ENCODE results near the gene DLGAP1.

The DLGAP1 gene

GRCh38 chr18:3647636-3648035 is 807.5 kb downstream of the DLGAP1 start:
- no peak for DNase-seq

- no peak for DNase-seq
Observed at GRCh38 chr18:3645384-3646156, 809.5 kb downstream of the DLGAP1 start.

DNA sequence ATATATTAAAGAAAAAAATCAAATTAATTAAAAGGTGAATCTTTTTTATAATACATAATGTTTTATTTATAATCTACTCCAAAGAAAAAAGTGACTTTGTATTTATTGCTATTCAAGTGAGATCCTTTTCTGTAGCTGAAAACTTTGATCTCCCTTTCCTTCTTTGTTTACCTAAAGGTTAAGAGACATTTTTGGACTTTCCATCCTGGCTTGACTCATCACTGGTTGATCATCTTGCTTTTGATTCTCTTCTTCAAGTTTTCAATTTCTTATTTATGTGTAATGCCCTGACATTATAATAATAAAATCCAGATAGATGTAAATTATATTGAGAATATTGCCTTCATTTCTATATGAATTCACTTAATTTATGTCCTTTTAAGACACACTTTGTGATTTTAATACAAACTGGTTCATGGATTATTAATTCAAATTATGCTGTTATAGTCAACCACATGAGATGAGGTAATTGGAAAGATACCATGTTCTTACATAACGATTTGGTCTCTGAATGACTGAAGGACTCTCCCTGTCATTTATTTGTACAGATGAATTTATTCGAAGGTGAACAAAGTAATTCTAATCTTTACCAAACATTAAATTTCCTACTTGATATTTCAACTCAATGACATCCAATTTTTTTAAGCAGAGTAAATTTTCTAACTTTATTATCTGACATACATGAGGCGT is 820.7 kb downstream of the DLGAP1 start:
- no peak for DNase-seq

- no peak for DNase-seq
Observed at GRCh38 chr18:3631887-3632286, 823.2 kb downstream of the DLGAP1 start.

GRCh38 chr18:3626929-3627458 is 828.1 kb downstream of the DLGAP1 start:
- no peak for DNase-seq

GRCh38 chr18:3625742-3626091 is 829.4 kb downstream of the DLGAP1 start:
- no peak for DNase-seq

DNA sequence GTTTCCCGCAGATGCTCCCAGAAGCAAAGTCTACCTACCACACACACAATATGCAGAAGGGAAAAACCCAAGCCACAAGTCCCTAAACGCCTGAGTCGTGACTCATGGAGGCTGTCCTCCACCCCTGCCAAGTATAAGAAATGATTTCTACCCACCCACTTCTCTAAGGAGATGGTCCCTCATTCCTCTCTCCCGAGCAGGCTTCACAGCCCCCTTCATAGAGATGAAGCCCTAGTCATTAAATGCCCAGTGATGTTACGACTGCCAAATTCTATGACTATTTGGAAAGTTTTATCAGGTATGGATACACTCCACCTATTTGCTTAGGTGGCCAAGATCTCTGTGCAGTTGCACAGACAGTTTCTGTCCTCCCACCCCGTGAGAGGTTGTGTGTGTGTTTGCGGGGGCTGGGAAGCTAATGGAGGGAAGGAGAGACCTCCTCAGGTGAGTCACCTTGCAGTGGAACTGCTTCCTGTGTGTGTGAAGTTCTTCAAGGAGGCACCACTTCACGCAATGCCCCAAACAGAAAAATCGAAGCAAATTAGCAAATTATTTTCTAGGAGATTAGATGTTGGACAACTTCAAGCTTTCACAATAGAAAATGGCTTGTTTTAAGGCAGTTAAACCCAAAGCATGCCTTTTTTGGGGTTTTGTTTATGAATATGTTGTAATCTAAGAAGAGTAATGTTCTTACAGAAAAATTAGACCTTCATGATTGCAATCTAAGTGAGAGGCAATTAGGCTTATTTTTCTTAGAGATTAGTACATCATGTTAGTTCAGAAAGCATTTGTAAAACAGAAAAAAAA is 830.0 kb downstream of the DLGAP1 start:
- no peak for DNase-seq

GRCh38 chr18:3624546-3624934 is 830.6 kb downstream of the DLGAP1 start:
- DNase-seq: no peak

- DNase-seq: no peak
Observed at GRCh38 chr18:3623769-3624545, 831.1 kb downstream of the DLGAP1 start.

- no peak for DNase-seq
Observed at GRCh38 chr18:3620146-3621119, 834.7 kb downstream of the DLGAP1 start.

- DNase-seq: no peak
Observed at GRCh38 chr18:3619746-3620145, 835.4 kb downstream of the DLGAP1 start.

- no peak for DNase-seq
Observed at GRCh38 chr18:3619222-3619621, 835.9 kb downstream of the DLGAP1 start.

GRCh38 chr18:3616744-3617143 is 838.4 kb downstream of the DLGAP1 start:
- DNase-seq: no peak

DNA sequence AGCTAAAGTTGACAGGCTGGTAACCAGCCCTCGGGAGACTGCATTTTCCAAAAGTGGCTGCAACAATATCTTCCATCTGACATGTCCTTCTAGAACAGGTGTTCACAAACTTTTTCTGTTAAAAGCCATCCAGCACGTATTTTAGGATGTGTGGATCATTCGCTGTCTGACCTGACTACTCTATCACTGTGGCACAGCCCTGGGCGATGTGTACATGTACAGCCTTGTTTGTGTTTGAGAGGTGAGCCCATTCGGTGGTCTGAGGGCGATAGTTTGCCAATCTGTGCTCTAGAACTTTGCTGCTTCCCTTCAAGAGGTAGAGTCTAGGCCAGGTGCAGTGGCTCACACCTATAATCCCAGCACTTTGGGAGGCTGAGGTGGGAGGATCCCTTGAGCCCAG is 839.0 kb downstream of the DLGAP1 start:
- no peak for DNase-seq

DNA sequence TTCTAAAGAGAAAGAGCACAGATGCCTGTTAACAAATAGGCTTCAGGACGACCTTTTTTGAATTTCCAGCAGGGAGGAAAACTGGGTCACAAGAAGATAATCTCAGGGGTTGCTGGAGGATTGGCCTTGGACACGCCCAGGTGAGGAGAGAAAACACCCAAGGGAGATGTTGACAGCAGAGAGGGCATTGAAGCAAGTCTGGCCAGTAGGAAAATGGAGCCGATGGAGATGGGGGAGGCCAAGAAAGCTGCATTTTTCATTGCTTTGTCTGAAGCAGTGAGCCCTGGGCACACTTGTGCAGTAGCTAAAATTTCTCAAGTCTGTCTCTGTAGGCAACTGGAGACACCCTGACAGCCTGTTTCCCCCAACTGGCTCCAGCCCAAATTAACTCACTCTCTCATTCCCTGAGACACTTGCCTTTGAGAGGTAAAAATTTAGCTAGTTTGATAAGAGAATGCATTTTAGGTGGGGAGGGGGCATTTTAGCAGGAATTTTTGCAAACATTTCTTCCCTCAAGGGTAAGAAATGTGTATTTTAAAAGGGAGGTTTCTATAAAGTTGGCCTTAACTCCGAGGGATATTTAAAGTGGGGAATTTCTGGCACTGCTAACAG is 839.6 kb downstream of the DLGAP1 start:
- no peak for DNase-seq

DNA sequence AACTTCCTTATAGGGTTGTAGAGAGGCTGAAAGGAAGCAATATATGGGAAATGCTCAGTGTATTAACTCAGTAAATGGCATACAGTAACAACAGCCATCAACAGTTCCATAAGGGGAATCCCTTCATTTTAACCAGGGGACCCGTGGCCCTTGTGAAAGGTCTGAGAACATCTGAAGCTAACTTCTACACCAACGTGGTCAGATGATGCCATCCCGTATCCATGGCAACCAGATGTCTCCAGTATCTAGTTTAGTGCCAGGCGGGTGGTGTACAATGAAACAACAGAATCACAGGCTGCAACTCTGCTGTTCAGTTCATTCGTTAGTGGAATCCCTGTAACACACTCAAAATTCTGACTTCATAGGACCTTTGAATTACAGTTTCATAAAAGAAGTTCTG is 842.8 kb downstream of the DLGAP1 start:
- DNase-seq: no peak

DNA sequence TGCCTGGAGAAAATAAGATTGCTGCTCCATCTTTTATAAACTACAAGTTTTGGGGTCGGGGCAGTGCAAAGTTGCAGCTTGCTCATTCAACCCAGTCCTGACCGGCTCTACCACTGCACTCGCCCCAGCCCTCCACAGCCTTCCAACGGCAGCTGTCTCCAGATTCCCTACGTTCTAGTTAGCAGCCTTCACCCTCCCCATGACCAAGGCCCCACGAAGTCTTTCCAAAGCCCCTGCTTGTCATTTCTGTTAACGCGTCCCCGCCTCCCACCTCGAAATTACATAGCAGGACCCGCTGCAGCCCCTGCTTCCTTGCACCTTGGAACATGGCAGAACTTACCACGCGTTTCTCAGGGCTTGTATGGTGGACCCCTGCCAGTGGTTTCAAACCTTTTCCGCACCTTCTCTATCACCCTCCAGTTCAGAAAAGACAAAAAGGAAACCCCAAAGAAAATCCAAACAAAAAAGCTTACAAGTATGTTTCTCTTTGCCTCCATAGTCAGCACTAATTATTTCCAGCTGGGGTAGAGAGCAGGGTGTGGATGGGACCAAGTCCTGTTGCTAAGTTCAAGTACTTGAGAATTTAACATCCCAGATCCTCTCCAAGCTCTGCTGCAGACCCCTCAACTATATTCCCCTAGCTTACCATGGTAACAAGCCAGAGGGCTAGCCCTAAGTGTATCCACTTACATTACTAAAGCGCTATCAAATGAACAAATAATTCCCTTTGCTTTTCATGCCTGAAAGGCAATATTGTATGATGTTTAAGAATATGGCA is 843.6 kb downstream of the DLGAP1 start:
- DNase-seq: no peak

DNA sequence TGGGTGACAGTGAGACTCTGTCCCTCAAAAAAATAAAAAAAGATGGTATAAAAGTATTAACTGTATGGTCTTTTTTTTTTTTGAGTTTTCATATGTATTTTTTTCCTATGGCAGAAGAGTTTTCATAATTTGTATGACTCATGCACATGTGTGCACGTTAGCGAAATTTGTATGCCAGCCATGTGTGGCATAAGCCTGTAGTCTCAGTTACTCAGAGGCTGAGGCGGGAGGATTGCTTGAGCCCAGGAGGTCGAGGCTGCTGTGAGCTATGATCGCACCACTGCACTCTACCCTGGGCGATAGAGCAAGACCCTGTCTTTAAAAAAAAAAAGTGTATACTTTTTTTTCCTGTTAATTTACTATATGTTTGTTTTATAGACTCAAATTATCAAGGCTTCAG is 844.3 kb downstream of the DLGAP1 start:
- no peak for DNase-seq

DNA sequence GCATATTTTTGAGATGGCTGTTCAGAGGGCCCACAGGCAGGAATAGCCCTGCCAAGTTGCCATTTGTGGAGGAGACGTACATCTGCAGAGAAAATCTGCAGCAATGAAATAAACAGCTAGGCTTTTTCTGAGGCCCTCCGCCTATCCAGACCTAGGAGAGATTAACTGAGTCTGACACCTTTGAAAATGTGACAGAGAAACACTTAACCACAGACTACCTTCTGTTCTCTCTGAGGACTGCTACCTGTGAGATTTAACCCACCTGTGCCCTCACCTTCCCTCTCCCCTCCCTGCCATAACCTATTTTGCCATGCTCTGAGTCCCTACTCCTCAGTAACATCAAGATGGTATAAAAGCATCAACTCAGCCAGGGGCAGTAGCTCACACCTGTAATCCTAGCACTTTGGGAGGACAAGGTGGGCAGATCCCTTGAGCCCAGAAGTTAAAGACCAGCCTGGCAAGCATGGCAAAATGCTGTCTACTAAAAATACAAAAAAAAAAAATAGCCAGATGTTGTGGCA is 844.9 kb downstream of the DLGAP1 start:
- DNase-seq: no peak

DNA sequence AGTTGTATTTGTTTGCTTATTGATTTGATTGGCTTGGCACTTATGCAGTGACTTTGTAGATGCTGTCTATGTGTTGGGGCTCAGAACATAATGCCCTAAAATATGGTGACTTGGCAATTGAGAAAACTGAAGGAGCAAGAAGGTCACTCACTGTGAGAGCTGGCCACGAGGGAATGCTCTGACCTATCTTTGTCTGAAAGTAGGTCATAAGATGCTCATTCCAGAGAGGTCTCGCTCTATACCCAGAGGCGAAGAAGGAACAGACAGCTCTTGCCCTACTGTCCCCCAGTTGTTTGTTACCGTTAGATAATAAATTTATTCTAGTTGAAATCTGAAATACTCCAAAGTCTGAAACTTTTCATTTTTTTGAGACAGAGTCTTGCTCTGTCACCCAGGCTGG is 846.6 kb downstream of the DLGAP1 start:
- DNase-seq: no peak
